HG03571 (cell line): ENCODE results near the gene RAPGEF4.

Experiments used
- ATAC-seq: cut with Tn5 transposase; IDR thresholded peaks from one replicate; pipeline ENCODE4 v1.9.1; 2021; ENCODE audit not compliant: unreplicated experiment

Gene RAPGEF4

DNA sequence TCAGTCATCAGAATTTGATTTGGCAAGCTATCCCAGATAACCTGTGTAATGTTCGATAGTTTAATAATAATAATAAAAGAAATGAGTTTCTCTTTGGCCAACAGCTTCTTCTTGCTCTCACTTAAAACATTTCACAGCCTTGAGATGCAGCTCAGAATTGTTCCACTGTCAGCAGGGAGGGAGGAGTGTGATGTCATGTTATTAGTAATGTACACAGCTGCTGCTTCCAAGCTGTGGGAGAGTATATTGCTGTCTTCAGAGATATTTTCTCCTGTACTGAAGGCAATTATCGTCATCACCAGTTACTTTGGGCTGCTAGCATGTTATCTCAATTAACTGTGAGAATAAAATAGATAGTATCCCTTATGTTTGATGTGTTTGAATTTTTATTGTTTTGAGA lies 193.1 kb downstream of the RAPGEF4 start:
- no peak for ATAC-seq

DNA sequence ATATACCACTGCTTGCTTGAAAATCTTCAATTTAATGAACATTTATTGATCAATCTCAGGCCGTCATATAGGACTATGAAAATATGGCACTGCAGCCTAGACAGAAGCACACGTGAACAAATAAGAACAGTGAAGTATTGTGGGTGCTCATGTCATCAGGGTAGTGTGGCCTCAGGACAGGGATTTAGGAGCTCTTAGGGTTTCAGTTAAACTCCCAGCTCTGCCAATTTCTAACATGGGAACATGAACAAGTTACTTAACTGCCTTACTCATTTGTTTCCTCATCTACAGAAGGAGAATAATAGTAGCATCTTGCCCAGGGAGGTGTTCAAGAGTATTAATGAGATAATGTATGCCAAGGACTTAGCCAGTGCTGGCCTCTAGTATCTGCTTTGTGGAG lies 194.0 kb downstream of the RAPGEF4 start:
- ATAC-seq, result no peak

GRCh38 chr2:172930871-172931255 lies 195.2 kb downstream of the RAPGEF4 start:
- ATAC-seq, result no peak

GRCh38 chr2:172931256-172931894 lies 195.7 kb downstream of the RAPGEF4 start:
- ATAC-seq, result no peak

GRCh38 chr2:172931918-172932520 lies 196.4 kb downstream of the RAPGEF4 start:
- ATAC-seq, result no peak

- ATAC-seq, result no peak
Observed at GRCh38 chr2:172937884-172938712, 202.5 kb downstream of the RAPGEF4 start.

- ATAC-seq, result no peak
Observed at GRCh38 chr2:172938713-172939375, 203.2 kb downstream of the RAPGEF4 start.

- no peak for ATAC-seq
Observed at GRCh38 chr2:172943539-172943938, 207.9 kb downstream of the RAPGEF4 start.

- ATAC-seq, result no peak
Observed at GRCh38 chr2:172944022-172944793, 208.6 kb downstream of the RAPGEF4 start.

GRCh38 chr2:172944794-172945509 lies 209.3 kb downstream of the RAPGEF4 start:
- no peak for ATAC-seq

DNA sequence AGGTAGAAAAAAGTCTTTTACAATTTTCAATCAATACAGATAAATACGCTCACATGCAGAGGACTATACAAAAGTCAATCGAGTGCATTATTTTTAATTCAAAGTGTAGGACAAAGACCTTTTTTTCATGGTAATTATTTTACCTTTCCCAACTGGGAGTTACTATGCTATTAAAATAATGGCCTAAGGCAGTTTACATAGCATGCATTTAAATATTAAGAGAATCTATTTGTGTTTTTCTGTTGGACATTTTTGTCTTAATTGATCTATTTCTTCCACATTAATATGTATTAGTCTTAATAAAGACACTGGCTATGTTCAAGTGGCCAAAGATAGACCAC lies 209.8 kb downstream of the RAPGEF4 start:
- no peak for ATAC-seq

- no peak for ATAC-seq
Observed at GRCh38 chr2:172947461-172948153, 212.0 kb downstream of the RAPGEF4 start.

DNA sequence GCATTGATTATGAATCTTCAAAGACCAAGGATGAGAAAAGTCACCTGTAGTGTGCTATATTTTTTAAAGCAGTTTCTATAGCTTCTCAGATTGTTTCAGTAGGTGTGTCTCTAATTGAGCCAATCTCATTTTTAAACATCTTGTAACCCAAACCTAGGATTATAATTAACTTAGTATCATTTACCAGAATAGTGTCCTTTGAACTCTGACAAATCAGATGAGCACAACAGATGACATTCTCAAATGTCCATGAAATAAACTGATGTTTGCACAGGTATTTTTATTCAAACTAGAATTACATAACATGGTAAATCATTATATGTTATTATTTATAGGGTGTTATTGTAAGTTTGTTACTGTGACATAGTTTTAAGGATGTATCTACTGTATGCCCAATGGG lies 213.9 kb downstream of the RAPGEF4 start:
- no peak for ATAC-seq

DNA sequence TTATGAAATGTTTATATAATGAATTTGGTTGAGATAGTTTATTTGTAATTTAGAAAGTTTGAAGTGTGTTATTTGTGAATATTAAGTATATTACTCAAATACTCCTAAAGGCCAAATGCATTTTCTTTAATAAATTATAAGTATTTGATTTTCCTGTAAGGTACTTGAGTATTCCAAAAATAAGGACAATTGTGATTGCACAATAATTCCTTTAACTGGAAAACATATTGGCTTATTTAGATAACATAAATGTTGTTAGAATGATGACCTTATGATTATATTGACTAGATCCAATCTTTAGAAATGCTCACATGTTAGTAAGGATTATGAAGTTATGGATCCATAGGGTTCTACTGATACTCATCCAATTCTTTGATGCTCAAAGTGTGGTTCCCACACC lies 214.9 kb downstream of the RAPGEF4 start:
- no peak for ATAC-seq

- ATAC-seq, result no peak
Observed at GRCh38 chr2:172951554-172951953, 215.9 kb downstream of the RAPGEF4 start.

DNA sequence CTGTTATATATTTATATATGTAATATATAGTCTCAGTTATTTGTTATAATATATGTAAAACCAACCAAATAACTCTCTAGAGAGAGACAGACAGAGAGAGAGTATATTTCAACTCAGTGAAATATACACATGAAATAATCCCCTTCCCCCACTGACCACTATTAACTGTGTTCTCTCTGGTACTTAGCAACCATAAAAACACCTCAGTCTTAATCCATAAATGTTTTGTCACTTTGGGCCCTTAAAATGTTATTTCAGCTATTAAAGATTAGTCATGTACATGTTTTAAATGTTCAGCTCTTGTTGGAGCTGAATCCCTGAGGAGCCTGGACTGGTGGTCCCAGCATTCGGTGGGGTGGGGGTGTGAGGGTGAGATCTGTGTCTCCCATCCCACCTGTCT lies 217.8 kb downstream of the RAPGEF4 start:
- no peak for ATAC-seq

DNA sequence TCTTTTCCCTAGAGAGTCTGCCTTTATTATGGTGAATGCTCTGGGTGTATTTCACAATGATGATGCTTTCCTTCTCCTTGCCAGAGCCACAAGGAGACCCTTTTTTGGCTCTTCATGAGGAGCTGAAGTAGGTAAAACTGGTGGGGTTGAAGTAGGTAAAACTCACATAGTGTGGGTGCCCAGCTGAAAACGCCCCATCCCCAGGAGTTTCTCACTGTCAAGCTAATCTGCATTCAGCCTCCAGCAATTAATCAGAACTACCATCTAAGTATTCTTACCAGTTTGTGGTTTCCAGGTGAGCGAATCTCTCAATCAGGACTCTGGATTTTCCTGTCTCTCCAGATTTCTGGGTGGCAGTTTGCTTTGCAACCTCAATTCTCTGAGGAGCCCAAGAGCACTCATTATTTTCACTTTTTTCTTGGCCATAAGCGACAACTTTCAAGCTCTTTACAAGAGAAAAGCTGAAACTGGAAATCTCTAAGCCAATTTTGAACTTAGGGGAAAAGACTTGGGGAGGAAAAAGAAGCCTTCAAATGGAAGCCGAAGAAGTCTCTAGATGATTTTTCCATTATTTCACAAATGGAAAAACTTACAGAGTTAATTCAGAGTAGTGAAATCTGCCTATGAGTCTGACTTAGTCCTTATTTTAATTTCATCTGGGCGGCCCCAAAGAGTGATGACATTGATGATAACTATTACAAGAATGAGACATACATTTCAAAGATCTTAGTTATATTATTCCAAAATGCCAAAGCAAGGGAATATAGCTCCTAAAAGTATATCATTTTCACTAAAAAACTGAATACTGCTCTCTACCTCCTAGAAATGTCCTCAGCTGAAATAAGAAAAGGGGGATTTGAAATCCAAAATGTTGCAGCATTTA lies 218.6 kb downstream of the RAPGEF4 start:
- ATAC-seq, result no peak

DNA sequence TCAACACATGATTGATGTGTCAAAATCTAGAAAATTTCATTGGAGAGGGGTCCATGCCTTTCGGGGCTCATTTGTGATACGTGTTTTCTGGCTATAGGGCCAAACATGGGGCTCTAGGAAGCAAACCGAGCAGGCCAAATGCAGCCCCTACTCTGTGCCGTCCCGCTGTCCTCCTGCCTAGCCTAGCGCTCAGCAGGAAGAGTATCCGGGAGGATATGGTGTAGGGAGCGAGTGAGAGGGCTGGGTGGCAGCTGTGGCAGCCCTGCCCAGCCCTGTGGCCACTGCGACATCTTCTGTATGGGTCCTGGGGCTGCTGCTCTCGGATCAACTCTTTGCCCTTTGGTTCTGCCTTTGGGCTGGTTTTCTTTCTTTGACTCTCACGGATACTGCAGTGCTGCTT lies 219.9 kb downstream of the RAPGEF4 start:
- ATAC-seq, result no peak

- ATAC-seq, result no peak
Observed at GRCh38 chr2:172957734-172958133, 222.1 kb downstream of the RAPGEF4 start.
